GM19372 (cell line): ENCODE results near the gene TLR6.
"Not testable (repeated sequence)": the region's sequence is repeated elsewhere in the genome, so short reads cannot be mapped to it uniquely, and the experiment has no call there.

ENCODE experiments used
- ATAC-seq: cut with Tn5 transposase; IDR thresholded peaks from one replicate; pipeline ENCODE4 v1.9.1; 2021; ENCODE audit warnings: mild to moderate bottlenecking, low read depth, moderate library complexity; ENCODE audit not compliant: unreplicated experiment

Gene TLR6

DNA sequence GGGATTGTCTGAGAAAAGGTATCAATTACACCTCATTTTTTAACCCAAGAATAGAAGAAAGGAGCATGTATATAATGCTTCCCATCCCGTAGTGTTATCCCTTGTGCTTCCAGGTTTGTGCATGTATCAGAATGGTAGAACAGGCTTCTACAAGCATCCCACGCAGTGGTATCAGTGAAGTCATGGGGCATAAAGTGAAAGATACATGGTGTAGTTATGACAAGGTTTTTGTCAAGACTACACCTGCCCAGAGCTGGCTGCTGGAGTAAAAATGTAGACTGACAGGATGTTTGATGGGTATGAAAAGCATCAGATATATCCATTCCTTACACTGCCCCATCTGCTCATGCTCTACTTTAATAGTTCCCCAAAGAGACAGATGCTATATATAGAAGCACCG lies 61.5 kb downstream of the TLR6 start:
- ATAC-seq, result no peak

DNA sequence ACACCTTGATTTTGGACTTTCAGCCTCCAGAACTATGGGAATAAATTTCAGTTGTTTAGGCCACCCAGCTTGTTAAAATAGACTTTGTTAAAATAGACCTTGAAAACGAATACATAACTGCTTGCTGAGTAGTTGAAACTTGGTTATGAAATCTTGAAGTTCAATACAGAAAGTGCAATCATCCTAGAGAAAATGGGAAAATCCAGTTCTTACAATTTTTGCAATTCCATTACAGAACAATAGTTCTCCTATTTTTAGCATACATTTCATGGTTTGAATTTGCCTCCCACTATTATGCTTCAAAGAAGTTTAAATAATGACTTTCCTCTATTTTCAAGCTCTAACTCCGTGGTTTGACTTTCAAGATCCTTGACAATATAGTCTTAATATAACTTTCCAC lies 62.6 kb downstream of the TLR6 start:
- ATAC-seq, result no peak

- ATAC-seq, result no peak
Observed at GRCh38 chr4:38791010-38791409, 65.6 kb downstream of the TLR6 start.

DNA sequence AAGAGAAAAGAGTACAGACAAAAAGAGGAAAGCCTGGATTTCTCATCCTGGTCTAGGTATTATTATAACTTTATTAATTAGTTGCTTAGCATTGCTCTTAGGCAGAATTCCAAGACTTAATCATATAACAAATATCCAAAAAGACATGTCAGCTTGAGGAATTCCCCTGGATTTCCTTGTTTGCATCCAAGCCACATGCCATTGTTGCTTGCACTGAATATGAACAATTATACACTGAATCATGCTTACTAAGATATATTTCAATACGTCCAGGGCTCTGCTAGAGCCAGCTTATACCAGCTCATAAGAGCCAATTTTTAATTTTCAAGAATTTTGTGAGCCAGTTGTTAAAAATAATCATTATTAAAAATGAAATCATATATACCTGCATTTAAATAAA lies 68.3 kb downstream of the TLR6 start:
- no peak for ATAC-seq

- no peak for ATAC-seq
Observed at GRCh38 chr4:38787693-38788092, 68.9 kb downstream of the TLR6 start.

GRCh38 chr4:38785901-38786402 lies 70.7 kb downstream of the TLR6 start:
- no peak for ATAC-seq

DNA sequence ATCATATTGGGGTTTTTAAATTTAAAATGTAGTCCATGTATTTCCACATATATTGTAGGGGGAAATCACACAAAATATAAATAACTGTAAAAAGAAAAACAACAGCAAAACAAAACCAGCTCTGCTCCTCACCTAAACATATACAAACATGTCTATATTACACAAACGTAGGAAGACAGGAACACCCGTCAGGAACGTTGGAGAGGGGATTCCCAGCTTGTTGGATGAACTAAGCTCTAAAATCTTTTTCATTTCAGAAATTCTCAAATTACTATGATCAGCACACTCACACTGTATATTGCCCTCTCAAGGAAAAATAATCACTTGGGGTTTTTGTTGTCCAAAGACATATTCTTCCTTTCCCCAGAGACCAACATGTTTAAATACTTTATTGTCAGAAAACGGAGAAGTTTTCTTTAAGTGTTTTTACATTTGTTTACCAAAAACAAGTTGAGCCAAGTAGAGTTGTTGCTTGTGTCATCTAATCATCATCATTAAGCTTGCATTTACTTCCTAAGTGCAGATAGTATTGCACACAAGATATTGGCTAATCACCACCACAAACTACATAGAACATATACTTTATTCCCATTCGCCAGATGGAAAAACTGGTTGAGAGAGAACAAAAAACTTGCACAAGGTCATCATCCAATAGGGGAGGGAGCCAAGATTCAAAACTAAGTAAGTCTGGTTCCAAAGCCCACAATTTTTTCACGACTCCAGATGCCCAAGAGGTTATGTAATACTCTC lies 71.4 kb downstream of the TLR6 start:
- no peak for ATAC-seq

- ATAC-seq, result no peak
Observed at GRCh38 chr4:38784141-38784540, 72.5 kb downstream of the TLR6 start.

DNA sequence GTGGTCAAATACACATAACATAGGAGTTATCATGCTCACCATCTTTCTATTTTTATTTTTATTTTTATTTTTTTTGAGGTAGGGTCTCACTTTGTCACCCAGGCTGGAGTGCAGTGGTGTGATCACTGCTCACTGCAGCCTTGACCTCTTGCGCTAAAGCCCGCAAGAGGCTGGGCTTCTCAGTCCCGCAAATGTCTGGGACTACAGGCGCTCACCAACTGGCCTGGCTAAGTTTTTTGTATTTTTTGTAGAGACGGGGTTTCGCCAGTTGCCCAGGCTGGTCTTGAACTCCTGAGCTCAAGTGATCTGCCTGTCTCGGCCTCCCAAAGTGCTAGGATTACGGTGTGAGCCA lies 73.5 kb downstream of the TLR6 start:
- no peak for ATAC-seq

GRCh38 chr4:38782452-38783108 lies 74.0 kb downstream of the TLR6 start, which contains the start of gene TLR10:
TSS of gene TLR10 (minus strand) at chr4:38782990. CDS start at chr4:38775590, 7,400 bp downstream.
- peak; percentile 62 for ATAC-seq

GRCh38 chr4:38781854-38782261 lies 74.8 kb downstream of the TLR6 start:
- no peak for ATAC-seq

DNA sequence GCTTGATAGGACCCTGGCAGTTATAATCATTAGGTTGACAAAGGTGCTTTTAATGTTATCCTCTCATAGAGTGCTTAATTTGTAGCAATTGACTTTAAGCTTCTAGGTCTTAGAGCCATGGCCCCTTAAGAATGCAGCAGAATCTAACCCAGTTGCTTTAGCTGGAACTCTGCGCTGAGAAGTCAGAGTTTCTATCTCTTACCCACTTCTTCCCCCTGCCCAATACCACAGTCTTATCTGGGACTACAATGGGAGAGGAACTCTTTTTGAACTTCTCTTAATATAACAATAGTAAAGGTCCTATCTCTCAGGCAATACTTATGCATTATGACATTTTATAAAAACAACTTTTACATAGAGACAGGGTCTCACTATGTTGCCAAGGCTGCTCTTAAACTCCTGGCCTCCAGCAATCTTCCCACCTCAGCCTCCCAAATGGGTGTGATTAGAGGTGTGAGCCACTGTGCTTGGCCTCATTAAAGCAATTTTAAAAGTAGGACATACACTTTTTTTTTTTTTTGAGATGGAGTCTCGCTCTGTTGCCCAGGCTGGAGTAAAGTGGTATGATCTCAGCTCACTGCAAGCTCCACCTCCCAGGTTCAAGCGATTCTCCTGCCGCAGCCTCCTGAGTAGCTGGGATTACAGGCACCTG lies 75.7 kb downstream of the TLR6 start:
- no peak for ATAC-seq

GRCh38 chr4:38779790-38780189 lies 76.8 kb downstream of the TLR6 start:
- no peak for ATAC-seq

- not testable (repeated sequence) for ATAC-seq
Observed at GRCh38 chr4:38777925-38778324, 78.7 kb downstream of the TLR6 start.

DNA sequence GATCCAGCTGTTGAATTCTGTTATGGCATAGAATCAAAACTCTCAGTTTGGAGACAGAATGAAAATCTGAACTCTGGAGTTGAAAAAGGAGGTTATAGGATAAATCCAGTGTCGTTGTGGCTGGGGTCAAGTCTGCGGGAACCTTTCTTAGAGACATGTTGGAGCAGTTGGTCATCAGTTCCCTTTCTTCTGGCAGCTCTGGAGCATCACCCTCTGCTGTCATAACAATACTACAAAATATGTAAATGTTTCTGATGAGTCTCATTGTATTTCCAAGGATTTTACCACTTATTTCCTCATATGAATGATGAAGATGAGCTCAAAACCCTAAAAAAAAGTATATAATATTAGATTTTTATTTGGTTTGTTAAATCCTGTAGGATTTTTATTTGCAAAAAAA lies 81.3 kb downstream of the TLR6 start:
- no peak for ATAC-seq

DNA sequence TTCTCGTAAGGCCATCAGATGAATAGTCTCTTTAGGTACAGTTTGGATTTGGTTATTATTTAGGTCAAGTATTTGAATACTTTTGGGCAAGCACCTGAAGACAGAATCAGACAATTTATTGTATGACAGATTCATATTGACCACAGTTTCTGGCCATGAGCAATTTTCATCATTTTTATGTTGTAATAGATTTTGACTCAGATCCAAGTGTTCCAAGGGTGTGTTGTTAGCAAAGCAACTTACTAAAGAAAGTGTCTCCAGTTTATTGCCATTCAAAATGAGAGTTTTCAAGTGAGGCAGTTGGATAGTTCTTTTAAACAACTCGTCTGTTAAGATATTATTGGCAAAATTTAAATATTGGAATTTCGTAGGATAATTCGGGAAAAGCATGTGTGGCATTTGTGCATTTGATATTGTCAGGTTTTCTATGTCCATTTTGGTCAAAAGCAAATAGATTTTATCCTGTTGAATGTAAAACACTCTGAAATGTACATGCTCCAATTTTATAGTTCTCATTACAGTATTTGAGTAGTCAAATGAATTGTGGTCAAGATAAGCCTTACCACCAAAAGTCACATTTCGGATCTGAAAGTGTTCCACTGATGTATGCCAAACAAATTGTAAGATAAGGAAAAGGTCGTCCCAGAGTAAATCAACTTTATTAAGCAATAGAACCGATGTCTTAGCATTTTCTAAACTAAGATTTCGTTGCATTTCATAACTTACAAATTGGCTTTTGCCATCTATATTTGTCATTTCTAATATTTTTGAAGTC lies 82.2 kb downstream of the TLR6 start:
- no peak for ATAC-seq
